ENCODE measurements around the gene DKK2.

DNA sequence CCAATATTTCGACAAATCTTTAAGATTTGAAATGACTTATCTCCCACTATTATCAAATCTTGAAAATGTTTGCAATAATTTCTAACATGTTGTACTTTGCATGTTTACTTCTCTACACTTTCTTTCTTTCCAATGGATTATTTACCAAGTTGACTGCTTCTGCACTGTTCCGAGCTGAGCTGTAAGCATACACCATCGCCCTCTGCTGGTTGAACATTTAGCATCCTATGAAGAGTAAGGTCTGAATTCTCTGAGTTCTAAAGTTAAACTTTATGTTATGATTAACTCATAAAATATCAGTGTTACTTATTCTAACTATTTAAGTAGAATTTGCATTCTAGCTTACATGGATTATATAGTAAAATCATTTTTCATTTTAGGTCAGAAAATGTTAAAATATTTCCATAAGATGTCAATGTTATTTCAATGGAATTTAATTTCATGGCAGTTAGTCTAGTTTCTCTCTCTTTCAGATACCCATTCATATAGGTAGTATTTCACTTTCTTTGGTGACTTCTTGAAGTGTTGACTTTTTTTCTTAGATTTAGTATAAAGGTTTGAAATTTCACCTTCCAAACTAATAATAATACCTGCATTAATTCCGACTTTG lies 137.4 kb downstream of the DKK2 start:
- peak; percentile 25 to 51 (median 49) for TF ChIP-seq CTCF (IDR thresholded peaks at IDR 0.05)
- no peak for TF ChIP-seq POLR2AphosphoS5 (IDR thresholded peaks at IDR 0.05)
